ENCODE results near the gene WDR6. TPM values are rescaled to one million over a fixed set of nuclear protein-coding genes. Genes with fewer than 3 reads are reported as not detected.
A peak's percentile ranks its signal among the peaks of the same experiment; 100 is the strongest.

Gene WDR6
- total and polyA plus RNA-seq, 10 of the 15 experiments (the other 5 are each of a cell fraction or from before 2014, with no cell fraction given), result 21.3 to 169 (median 107) TPM

- TF ChIP-seq IRF3 (IDR thresholded peaks at IDR 0.05) (peak; percentile 22; the same call in 1 of the 2 replicates), EED (IDR thresholded peaks at IDR 0.05; ENCODE audit: low read depth) (peak; percentile 54; the same call in 1 of the 2 replicates), MTA2 (IDR thresholded peaks at IDR 0.05; ENCODE audit: low read depth) (no peak), TAF1 (IDR thresholded peaks at IDR 0.05; ENCODE audit: borderline replicate concordance, low read depth, low read length) (peak; percentile 86; the same call in 1 of the 2 replicates), ZSCAN29 (IDR thresholded peaks at IDR 0.05) (no peak)
Observed at GRCh38 chr3:49028673-49029562, 21.7 kb downstream of the WDR6 start, which contains the start of gene IMPDH2 (continued).

GRCh38 chr3:49029563-49029884 is 22.3 kb downstream of the WDR6 start:
- H3K79me2 ChIP-seq (ENCODE audit: control insufficient read depth, insufficient read depth, low read length), result peaks cover 29% of the 10 kb centered on the region
- H3K4me2 ChIP-seq (ENCODE audit: control insufficient read depth, insufficient read depth), result peak overlapping the region; percentile 65
- intact Hi-C loops (cut with micrococcal nuclease; ENCODE audit: unreplicated experiment), result loop anchor here (2.0 to 10.0 kb wide), 3 partner anchors 65 to 645 kb away; partner anchors contain the start of genes APEH, QRICH1 and USP4
- peak overlapping the region; percentile 25 for H2AFZ ChIP-seq (ENCODE audit: control insufficient read depth, low read depth, low read length)
- no peak overlapping the region for H3K4me3 ChIP-seq
- RAD21 ChIA-PET (ENCODE audit: unreplicated experiment), result interaction anchor here (0.7 to 2.3 kb wide), 6 partner anchors 22 to 313 kb away, joined by 3 to 32 read pairs (median 5); partner anchors contain the start of genes P4HTM, QRICH1 and WDR6
- POLR2A ChIA-PET, result interaction anchor here (0.6 to 2.3 kb wide), 8 partner anchors 10 to 776 kb away, joined by 3 to 27 read pairs (median 8); partner anchors contain the start of genes DALRD3, P4HTM, QRICH1 and WDR6
- no peak for DNase-seq (ENCODE audit: low read depth, low spot score)
- ATAC-seq, result no peak
- no peak overlapping the region; the same call in 1 of the 2 replicates for H3K9ac ChIP-seq (ENCODE audit: control insufficient read depth, insufficient read depth, low read length)
- H3K36me3 ChIP-seq (ENCODE audit: control insufficient read depth in 2 of 2, insufficient read depth in 2 of 2, low read length in 1 of 2), result peaks cover 36 to 42% of the 10 kb centered on the region in 2 experiments
- no peak for TF ChIP-seq IRF5 (IDR thresholded peaks at IDR 0.05; ENCODE audit: borderline replicate concordance)
- TF ChIP-seq GATAD2B (conservative IDR thresholded peaks at IDR 0.05; ENCODE audit: low read depth), result no peak
- 0 out of 2 replicates have a peak, but pooled peaks have one; percentile 0 for TF ChIP-seq TBL1XR1 (IDR thresholded peaks at IDR 0.05; ENCODE audit: low read depth, low read length)
- TF ChIP-seq NRF1 (conservative IDR thresholded peaks at IDR 0.05; ENCODE audit: low read depth, low read length), result no peak
- no peak for TF ChIP-seq MTA2 (IDR thresholded peaks at IDR 0.05; ENCODE audit: low read depth)
- TF ChIP-seq KAT2A (conservative IDR thresholded peaks at IDR 0.05; ENCODE audit: control insufficient read depth, low read depth, low read length), result no peak
- TF ChIP-seq NKRF (conservative IDR thresholded peaks at IDR 0.05), result no peak
- TF ChIP-seq E2F8 (IDR thresholded peaks at IDR 0.05; ENCODE audit: low read depth, partially characterized antibody), result peak; percentile 42
- H3K4me1 ChIP-seq (ENCODE audit: control insufficient read depth, insufficient read depth, low read length), result peaks cover 13% of the 10 kb centered on the region
- in situ Hi-C loops (cut with MboI), result no loop called here
- FAIRE-seq, result no peak
- no peaks in the 10 kb centered on the region for H3K9me3 ChIP-seq (replicated peaks; ENCODE audit: control insufficient read depth, insufficient read depth, low read length)
- SMC1A ChIA-PET (ENCODE audit: uncharacterized antibody, unreplicated experiment), result interaction anchor here (0.7 to 1.5 kb wide), 9 partner anchors 10 to 420 kb away, joined by 3 to 6 read pairs (median 4); partner anchors contain the start of gene WDR6
- CTCF ChIA-PET, result interaction anchor here (0.6 to 2.3 kb wide), 12 partner anchors 9 to 458 kb away, joined by 3 to 45 read pairs (median 4); partner anchors contain the start of genes P4HTM and WDR6
- H3K27me3 ChIP-seq (replicated peaks in 1 of 2; ENCODE audit: control insufficient read depth in 2 of 2, insufficient read depth in 2 of 2, low read length in 1 of 2), result no peaks in the 10 kb centered on the region
- peak overlapping the region; percentile 76; the same call in 1 of the 2 replicates for H3K27ac ChIP-seq (ENCODE audit: control insufficient read depth, insufficient read depth)
- WGBS (ENCODE audit: insufficient coverage, insufficient replicate concordance, low lambda C conversion rate, missing lambda C conversion rate), result under 1% methylated on average over 7 of the region's 7 CpGs
- no TSS peak for BruUV-seq (replicated peaks)
- no peaks in the 10 kb centered on the region for H4K20me1 ChIP-seq (ENCODE audit: control insufficient read depth, insufficient read depth)
